ENCODE measurements around the gene CLRN2.
A peak's percentile ranks its signal among the peaks of the same experiment; 100 is the strongest.

Gene CLRN2

DNA sequence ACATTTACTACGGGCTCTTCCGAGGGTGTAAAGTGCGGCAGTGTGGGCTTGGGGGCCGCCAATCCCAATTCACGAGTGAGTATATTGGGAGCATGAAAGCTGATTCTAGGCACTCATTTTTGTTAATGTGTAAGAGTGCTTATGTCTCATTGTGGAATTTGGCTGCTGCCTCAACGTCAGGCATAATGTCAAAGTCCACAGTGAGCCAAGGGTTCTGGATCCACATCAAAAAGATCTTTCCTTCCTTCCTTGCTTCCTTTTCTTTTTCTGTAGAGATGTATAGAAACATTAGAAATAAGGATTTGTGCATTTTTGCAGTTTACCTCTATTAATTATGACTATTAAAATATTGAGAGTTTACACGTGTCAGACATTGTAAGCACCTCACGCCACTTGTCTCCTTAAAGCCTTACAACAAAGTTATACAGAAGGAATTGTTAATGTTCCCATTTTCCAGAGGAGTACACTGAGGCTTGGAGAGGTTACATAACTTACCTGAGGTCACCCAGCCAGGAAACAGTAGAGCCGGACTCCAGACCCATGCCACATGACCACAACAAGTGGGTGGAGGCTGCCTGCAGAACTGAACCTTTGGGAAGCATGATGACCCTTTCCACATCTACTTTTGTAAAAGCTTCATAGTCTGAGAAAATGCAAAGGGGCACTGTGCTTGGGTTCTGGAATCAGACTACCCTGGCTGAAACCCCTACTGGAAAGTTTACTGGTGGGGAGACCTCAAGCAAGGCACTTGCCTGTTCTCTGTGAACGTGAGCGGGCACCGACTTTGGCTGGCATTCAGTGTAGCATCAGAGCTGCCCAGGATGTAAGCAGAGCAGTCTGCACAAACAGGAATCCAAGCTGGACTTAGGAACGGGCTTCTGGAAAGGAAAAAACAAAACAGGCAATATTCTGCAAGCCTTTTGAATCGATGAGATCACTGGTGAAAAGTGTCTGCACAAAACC is 761 bp downstream of the CLRN2 start (continued):
- TF ChIP-seq, protein P1, sequence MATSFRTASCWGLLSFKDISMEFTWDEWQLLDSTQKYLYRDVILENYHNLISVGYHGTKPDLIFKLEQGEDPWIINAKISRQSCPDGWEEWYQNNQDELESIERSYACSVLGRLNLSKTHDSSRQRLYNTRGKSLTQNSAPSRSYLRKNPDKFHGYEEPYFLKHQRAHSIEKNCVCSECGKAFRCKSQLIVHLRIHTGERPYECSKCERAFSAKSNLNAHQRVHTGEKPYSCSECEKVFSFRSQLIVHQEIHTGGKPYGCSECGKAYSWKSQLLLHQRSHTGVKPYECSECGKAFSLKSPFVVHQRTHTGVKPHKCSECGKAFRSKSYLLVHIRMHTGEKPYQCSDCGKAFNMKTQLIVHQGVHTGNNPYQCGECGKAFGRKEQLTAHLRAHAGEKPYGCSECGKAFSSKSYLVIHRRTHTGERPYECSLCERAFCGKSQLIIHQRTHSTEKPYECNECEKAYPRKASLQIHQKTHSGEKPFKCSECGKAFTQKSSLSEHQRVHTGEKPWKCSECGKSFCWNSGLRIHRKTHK (tag by site-specific recombination; IDR thresholded peaks at IDR 0.05): no peak
- TF ChIP-seq, protein P2, sequence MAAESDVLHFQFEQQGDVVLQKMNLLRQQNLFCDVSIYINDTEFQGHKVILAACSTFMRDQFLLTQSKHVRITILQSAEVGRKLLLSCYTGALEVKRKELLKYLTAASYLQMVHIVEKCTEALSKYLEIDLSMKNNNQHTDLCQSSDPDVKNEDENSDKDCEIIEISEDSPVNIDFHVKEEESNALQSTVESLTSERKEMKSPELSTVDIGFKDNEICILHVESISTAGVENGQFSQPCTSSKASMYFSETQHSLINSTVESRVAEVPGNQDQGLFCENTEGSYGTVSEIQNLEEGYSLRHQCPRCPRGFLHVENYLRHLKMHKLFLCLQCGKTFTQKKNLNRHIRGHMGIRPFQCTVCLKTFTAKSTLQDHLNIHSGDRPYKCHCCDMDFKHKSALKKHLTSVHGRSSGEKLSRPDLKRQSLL (tag by site-specific recombination; IDR thresholded peaks at IDR 0.05): no peak
- TF ChIP-seq ZNF416 (tag by site-specific recombination; IDR thresholded peaks at IDR 0.05) (no peak), ZNF223 (tag by site-specific recombination; IDR thresholded peaks at IDR 0.05) (no peak), ZNF366 (tag by site-specific recombination; conservative IDR thresholded peaks at IDR 0.05) (no peak), ZBTB1 (tag by site-specific recombination; IDR thresholded peaks at IDR 0.05) (no peak)
- TF ChIP-seq, protein P3, sequence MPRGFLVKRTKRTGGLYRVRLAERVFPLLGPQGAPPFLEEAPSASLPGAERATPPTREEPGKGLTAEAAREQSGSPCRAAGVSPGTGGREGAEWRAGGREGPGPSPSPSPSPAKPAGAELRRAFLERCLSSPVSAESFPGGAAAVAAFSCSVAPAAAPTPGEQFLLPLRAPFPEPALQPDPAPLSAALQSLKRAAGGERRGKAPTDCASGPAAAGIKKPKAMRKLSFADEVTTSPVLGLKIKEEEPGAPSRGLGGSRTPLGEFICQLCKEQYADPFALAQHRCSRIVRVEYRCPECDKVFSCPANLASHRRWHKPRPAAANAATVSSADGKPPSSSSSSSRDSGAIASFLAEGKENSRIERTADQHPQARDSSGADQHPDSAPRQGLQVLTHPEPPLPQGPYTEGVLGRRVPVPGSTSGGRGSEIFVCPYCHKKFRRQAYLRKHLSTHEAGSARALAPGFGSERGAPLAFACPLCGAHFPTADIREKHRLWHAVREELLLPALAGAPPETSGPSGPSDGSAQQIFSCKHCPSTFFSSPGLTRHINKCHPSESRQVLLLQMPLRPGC (tag by site-specific recombination; IDR thresholded peaks at IDR 0.05): no peak

DNA sequence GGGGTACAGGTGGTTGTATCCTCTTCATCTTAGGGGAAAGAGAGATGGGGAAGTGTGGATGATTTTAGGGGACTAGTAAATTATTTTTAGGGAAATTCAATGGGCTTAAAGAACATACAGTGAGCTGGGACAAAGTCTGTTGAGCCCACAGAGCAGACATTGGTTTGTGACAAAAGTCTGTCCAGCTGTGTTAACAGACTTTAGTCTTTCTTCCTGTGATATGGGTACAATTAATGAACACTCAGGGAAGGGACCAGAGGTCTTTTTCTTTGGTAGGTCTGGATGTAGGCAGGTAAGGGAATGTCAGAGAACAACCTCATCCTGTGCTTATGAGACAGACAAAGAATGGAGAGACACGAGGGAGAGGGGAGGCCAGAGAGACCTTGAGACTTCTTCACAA is 2.0 kb downstream of the CLRN2 start:
- Histone ChIP-seq H3K36me3 (ENCODE audit: control insufficient read depth in 2 of 2, insufficient read depth in 1 of 2, low read length in 2 of 2) (no peaks in the 10 kb centered on the region), H3K27ac (ENCODE audit: extremely low read depth, low read depth, low read length) (no peak overlapping the region), H3K4me3 (ENCODE audit: low read depth, low read length) (no peak overlapping the region), H3K4me1 (ENCODE audit: control insufficient read depth, insufficient read depth, low read length) (no peaks in the 10 kb centered on the region), H3K9me3 (ENCODE audit: control insufficient read depth, insufficient read depth, low read depth, low read length) (no peaks in the 10 kb centered on the region)
- TF ChIP-seq, protein P4, sequence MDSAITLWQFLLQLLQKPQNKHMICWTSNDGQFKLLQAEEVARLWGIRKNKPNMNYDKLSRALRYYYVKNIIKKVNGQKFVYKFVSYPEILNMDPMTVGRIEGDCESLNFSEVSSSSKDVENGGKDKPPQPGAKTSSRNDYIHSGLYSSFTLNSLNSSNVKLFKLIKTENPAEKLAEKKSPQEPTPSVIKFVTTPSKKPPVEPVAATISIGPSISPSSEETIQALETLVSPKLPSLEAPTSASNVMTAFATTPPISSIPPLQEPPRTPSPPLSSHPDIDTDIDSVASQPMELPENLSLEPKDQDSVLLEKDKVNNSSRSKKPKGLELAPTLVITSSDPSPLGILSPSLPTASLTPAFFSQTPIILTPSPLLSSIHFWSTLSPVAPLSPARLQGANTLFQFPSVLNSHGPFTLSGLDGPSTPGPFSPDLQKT (IDR thresholded peaks at IDR 0.05; ENCODE audit: borderline replicate concordance, low read depth, low read length): no peak
- TF ChIP-seq OVOL3 (tag by site-specific recombination; IDR thresholded peaks at IDR 0.05) (no peak), ZNF792 (tag by site-specific recombination; IDR thresholded peaks at IDR 0.05) (no peak), ZNF140 (tag by site-specific recombination; IDR thresholded peaks at IDR 0.05) (no peak), SCRT2 (tag by site-specific recombination; IDR thresholded peaks at IDR 0.05) (no peak)
- ChIA-PET CTCF (interaction anchor here (0.8 to 1.8 kb wide), 2 partner anchors 32 to 45 kb away, joined by 4 to 9 read pairs; no protein-coding TSS in a partner anchor), POLR2A (no interaction called here)

DNA sequence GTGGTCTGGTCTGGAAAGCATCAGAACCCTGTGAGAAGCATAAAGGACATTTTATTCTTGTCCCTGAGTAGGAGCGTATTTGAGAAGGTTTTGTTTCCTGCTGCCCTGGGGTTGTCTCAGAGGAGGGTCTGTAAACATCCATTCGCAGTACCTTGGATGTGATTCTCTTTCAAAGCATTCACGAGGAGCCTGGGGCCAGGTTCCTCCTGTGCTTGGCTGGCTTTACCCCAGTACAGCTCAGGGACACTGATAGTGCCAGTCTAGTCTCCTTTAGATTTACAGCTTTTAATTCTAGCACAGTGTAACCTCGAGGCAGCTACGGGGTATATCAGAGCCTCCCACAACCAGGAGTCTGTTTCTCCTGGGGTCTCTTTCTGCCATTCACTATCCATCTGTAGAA is 2.7 kb downstream of the CLRN2 start:
- Histone ChIP-seq H3K4me1 (ENCODE audit: control insufficient read depth, insufficient read depth, low read length) (no peaks in the 10 kb centered on the region), H3K9me3 (ENCODE audit: control insufficient read depth, insufficient read depth, low read depth, low read length) (no peaks in the 10 kb centered on the region), H3K36me3 (ENCODE audit: control insufficient read depth in 2 of 2, insufficient read depth in 1 of 2, low read length in 2 of 2) (no peaks in the 10 kb centered on the region), H3K4me3 (ENCODE audit: low read depth, low read length) (no peak overlapping the region), H3K27ac (ENCODE audit: extremely low read depth, low read depth, low read length) (no peak overlapping the region)
- POLR2A ChIA-PET: no interaction called here
- CTCF ChIA-PET: interaction anchor here (0.8 to 1.8 kb wide), 2 partner anchors 31 to 46 kb away, joined by 4 to 9 read pairs; no protein-coding TSS in a partner anchor
- TF ChIP-seq ZNF114 (tag by site-specific recombination; IDR thresholded peaks at IDR 0.05) (no peak), GLIS1 (tag by site-specific recombination; IDR thresholded peaks at IDR 0.05) (peak; percentile 24; the same call in 1 of the 2 replicates), ZNF529 (tag by site-specific recombination; IDR thresholded peaks at IDR 0.05; ENCODE audit: insufficient replicate concordance) (no peak)
